HEK293T (cell line): ENCODE data around the gene NUTM2B.
"Not testable (repeated sequence)": the region's sequence is repeated elsewhere in the genome, so short reads cannot be mapped to it uniquely, and the experiment has no call there.

Source experiments
- ARNT ChIP-seq: fragments of 450-650 bp; IDR thresholded peaks from 2 replicates; pipeline ENCODE4 v1.6.1; 2017; ENCODE audit warnings: mild to moderate bottlenecking
- BHLHE40 ChIP-seq: fragments of 450-650 bp; IDR thresholded peaks from 2 replicates; pipeline ENCODE4 v1.6.1; 2016; ENCODE audit warnings: mild to moderate bottlenecking, moderate library complexity, borderline replicate concordance
- ELF4 ChIP-seq: fragments of 450-650 bp; IDR thresholded peaks from 2 replicates; pipeline ENCODE4 v1.6.1; 2017; ENCODE audit warnings: antibody characterized with exemption
- FOXA1 ChIP-seq: fragments of 450-650 bp; IDR thresholded peaks from 2 replicates; pipeline ENCODE4 v1.6.1; 2016; ENCODE audit warnings: mild to moderate bottlenecking
- FOXK2 ChIP-seq: fragments of 450-650 bp; IDR thresholded peaks from 2 replicates; pipeline ENCODE4 v1.6.1; 2016; ENCODE audit warnings: mild to moderate bottlenecking
- FOXM1 ChIP-seq: fragments of 450-650 bp; IDR thresholded peaks from 2 replicates; pipeline ENCODE4 v1.6.1; 2017; ENCODE audit warnings: mild to moderate bottlenecking, borderline replicate concordance
- HDGF ChIP-seq: fragments of 450-650 bp; IDR thresholded peaks from 2 replicates; pipeline ENCODE4 v1.6.1; 2017; ENCODE audit warnings: antibody characterized with exemption, borderline replicate concordance
- L3MBTL2 ChIP-seq: fragments of 450-650 bp; conservative IDR thresholded peaks from 2 replicates; pipeline ENCODE4 v1.6.1; 2016; ENCODE audit warnings: mild to moderate bottlenecking
- PKNOX1 ChIP-seq: fragments of 450-650 bp; IDR thresholded peaks from 2 replicates; pipeline ENCODE4 v1.6.1; 2016
- SP1 ChIP-seq: fragments of 450-650 bp; IDR thresholded peaks from 2 replicates; pipeline ENCODE4 v1.6.1; 2017
- SUZ12 ChIP-seq: fragments of 450-650 bp; IDR thresholded peaks from 2 replicates; pipeline ENCODE4 v1.6.1; 2016; ENCODE audit warnings: mild to moderate bottlenecking
- TARDBP ChIP-seq: fragments of 450-650 bp; IDR thresholded peaks from 2 replicates; pipeline ENCODE4 v1.6.1; 2016

- not testable (repeated sequence) for TF ChIP-seq FOXK2, FOXM1, L3MBTL2, ELF4, ARNT, HDGF, SP1, SUZ12, PKNOX1, FOXA1, BHLHE40, TARDBP
Measured at GRCh38 chr10:79758297-79758993, 55.4 kb downstream of the NUTM2B start.
